WTC11 (cell line): ENCODE results near the gene NEDD4L. TPM values are rescaled to one million over a fixed set of nuclear protein-coding genes. Genes with fewer than 3 reads are reported as not detected.
A peak's percentile ranks its signal among the peaks of the same experiment; 100 is the strongest.

ENCODE experiments used
- ATAC-seq: fragments of 200-7000 bp; cut with Tn5 transposase; 2 replicates; pipeline ENCODE4 v1.10.0; 2021; ENCODE audit warnings: mild to moderate bottlenecking, moderate library complexity
- CTCF ChIA-PET: fragments of 300-600 bp; sonication (Branson Sonifier 250); formaldehyde crosslinking; loops from one replicate; lab custom pipeline; 2021; ENCODE audit warnings: antibody characterized with exemption; lab: Charles Lee
- POLR2A ChIA-PET: fragments of 350-600 bp; sonication (Branson Sonifier 250); formaldehyde crosslinking; loops from one replicate; lab custom pipeline; 2021; ENCODE audit warnings: antibody characterized with exemption; lab: Charles Lee
- DNase-seq: peaks from one replicate; pipeline ENCODE4 v3.0.0; 2021; ENCODE audit warnings: low spot score
- H3K27ac Mint-ChIP-seq: 2 replicates; pipeline ENCODE4 v1.8.0; 2021; ENCODE audit warnings: mixed read lengths
- H3K27me3 Mint-ChIP-seq: 2 replicates; pipeline ENCODE4 v1.8.0; 2021; ENCODE audit warnings: low read depth, mild to moderate bottlenecking, moderate library complexity, mixed read lengths
- H3K36me3 Mint-ChIP-seq: 2 replicates; pipeline ENCODE4 v1.8.0; 2021; ENCODE audit warnings: mixed read lengths
- H3K4me1 Mint-ChIP-seq: 2 replicates; pipeline ENCODE4 v1.8.0; 2022; ENCODE audit warnings: mixed read lengths
- H3K4me3 Mint-ChIP-seq: 2 replicates; pipeline ENCODE4 v1.8.0; 2021; ENCODE audit warnings: mild to moderate bottlenecking, moderate library complexity, mixed read lengths
- H3K9me3 Mint-ChIP-seq: 2 replicates; pipeline ENCODE4 v1.8.0; 2021; ENCODE audit warnings: mixed read lengths
- CBFB ChIP-seq: sonication (generic); formaldehyde crosslinking; IDR thresholded peaks from 2 replicates; pipeline ENCODE4 v1.8.1; 2022; ENCODE audit warnings: mild to moderate bottlenecking, low read depth, missing genetic modification reagents
- CREB1 ChIP-seq: sonication (generic); formaldehyde crosslinking; IDR thresholded peaks from 2 replicates; pipeline ENCODE4 v1.8.0; 2023; ENCODE audit warnings: mild to moderate bottlenecking, missing genetic modification reagents
- CREM ChIP-seq: sonication (generic); formaldehyde crosslinking; IDR thresholded peaks from 2 replicates; pipeline ENCODE4 v1.8.1; 2022; ENCODE audit warnings: mild to moderate bottlenecking, missing genetic modification reagents, moderate library complexity
- ELF4 ChIP-seq: sonication (generic); formaldehyde crosslinking; IDR thresholded peaks from 2 replicates; pipeline ENCODE4 v1.8.1; 2022; ENCODE audit warnings: low read depth, mild to moderate bottlenecking, moderate library complexity, missing genetic modification reagents
- EMX1 ChIP-seq: fragments of 250-450 bp; sonication (Bioruptor Pico); IDR thresholded peaks from 2 replicates; pipeline ENCODE4 v1.8.0; 2021; ENCODE audit warnings: mild to moderate bottlenecking
- ESRRA ChIP-seq: sonication (generic); formaldehyde crosslinking; IDR thresholded peaks from 2 replicates; pipeline ENCODE4 v1.8.1; 2022; ENCODE audit warnings: mild to moderate bottlenecking, missing genetic modification reagents, borderline replicate concordance
- GABPB1 ChIP-seq: sonication (generic); formaldehyde crosslinking; IDR thresholded peaks from 2 replicates; pipeline ENCODE4 v1.8.1; 2023; ENCODE audit warnings: mild to moderate bottlenecking, missing genetic modification reagents
- MXD4 ChIP-seq: fragments of 250-450 bp; sonication (Bioruptor Pico); IDR thresholded peaks from 2 replicates; pipeline ENCODE4 v1.8.0; 2021; ENCODE audit warnings: mild to moderate bottlenecking, moderate library complexity, borderline replicate concordance
- PRDM15 ChIP-seq: sonication (generic); formaldehyde crosslinking; IDR thresholded peaks from 2 replicates; pipeline ENCODE4 v1.8.0; 2022; ENCODE audit warnings: missing genetic modification reagents
- RORB ChIP-seq: fragments of 250-450 bp; sonication (Bioruptor Pico); IDR thresholded peaks from 2 replicates; pipeline ENCODE4 v1.9.0; 2021; ENCODE audit warnings: mild to moderate bottlenecking
- ZBTB21 ChIP-seq: sonication (generic); formaldehyde crosslinking; IDR thresholded peaks from 2 replicates; pipeline ENCODE4 v1.8.1; 2023; ENCODE audit warnings: mild to moderate bottlenecking, missing genetic modification reagents, borderline replicate concordance
- ZNF138 ChIP-seq: sonication (generic); formaldehyde crosslinking; conservative IDR thresholded peaks from 2 replicates; pipeline ENCODE4 v1.8.1; 2022; ENCODE audit warnings: mild to moderate bottlenecking, moderate library complexity, missing genetic modification reagents
- ZNF416 ChIP-seq: fragments of 250-450 bp; sonication (Bioruptor Pico); IDR thresholded peaks from 2 replicates; pipeline ENCODE4 v1.9.0; 2021; ENCODE audit warnings: mild to moderate bottlenecking, inconsistent platforms
- ZNF425 ChIP-seq: fragments of 250-450 bp; sonication (Bioruptor Pico); conservative IDR thresholded peaks from 2 replicates; pipeline ENCODE4 v1.9.0; 2021; ENCODE audit warnings: mild to moderate bottlenecking
- ZNF671 ChIP-seq: fragments of 250-450 bp; sonication (Bioruptor Pico); IDR thresholded peaks from 2 replicates; pipeline ENCODE4 v1.8.0; 2021; ENCODE audit warnings: mild to moderate bottlenecking
- total RNA-seq: library from RNA; stranded (reverse); gene quantifications from 3 replicates; pipeline ENCODE4 v1.2.3, GENCODE V29; 2021
- TF ChIP-seq, protein P1 (sequence below): sonication (generic); formaldehyde crosslinking; IDR thresholded peaks from 2 replicates; pipeline ENCODE4 v1.8.1; 2023; ENCODE audit warnings: mild to moderate bottlenecking, missing genetic modification reagents, moderate library complexity
- TF ChIP-seq, protein P2 (sequence below): fragments of 250-450 bp; sonication (Bioruptor Pico); IDR thresholded peaks from 2 replicates; pipeline ENCODE4 v1.8.0; 2021; ENCODE audit warnings: mild to moderate bottlenecking
- TF ChIP-seq, protein P3 (sequence below): sonication (generic); formaldehyde crosslinking; IDR thresholded peaks from 2 replicates; pipeline ENCODE4 v1.8.1; 2023; ENCODE audit warnings: mild to moderate bottlenecking, missing genetic modification reagents
- TF ChIP-seq, protein P4 (sequence below): sonication (generic); formaldehyde crosslinking; IDR thresholded peaks from 2 replicates; pipeline ENCODE4 v1.8.1; 2023; ENCODE audit warnings: mild to moderate bottlenecking, missing genetic modification reagents
- TF ChIP-seq, protein P5 (sequence below): sonication (generic); formaldehyde crosslinking; IDR thresholded peaks from 2 replicates; pipeline ENCODE4 v1.8.1; 2022; ENCODE audit warnings: low read depth, mild to moderate bottlenecking, moderate library complexity, missing genetic modification reagents, borderline replicate concordance

The NEDD4L gene
- total RNA-seq, 1 experiment from 2014 or later: 88.0 TPM

DNA sequence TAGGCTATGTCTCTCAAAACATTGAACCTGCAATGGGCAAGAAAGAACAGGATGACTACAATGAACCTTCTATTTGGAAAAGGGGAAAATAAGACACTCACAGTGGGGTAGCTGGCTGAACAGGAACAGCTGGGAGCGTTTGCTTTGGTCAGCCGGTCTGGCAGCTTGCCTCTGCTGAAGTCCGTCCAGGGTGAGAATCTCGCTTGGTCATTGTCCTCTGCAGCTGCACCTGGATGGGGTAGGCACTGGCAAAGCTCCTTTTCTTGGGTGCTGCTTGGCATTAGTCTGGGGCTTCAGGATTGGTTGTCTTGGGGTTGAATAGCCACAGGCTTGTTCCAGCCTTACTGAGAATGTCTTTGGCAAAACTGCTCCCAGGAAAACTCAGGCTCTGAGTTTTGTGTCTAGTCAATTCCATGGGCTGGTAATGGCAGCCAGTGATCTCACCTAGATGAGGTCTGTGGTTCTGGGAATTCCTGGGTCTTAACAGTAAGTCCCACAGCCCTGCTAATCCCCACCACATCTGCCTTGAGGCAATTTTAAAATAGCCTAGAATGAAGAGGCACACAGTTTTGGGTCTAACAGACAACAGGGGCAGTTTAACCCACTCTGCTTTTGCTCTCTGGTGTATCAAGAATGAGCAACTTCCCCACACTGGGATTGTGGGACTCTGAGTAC is 13.4 kb downstream of the NEDD4L start (continued):
- TF ChIP-seq ZNF425: no peak

DNA sequence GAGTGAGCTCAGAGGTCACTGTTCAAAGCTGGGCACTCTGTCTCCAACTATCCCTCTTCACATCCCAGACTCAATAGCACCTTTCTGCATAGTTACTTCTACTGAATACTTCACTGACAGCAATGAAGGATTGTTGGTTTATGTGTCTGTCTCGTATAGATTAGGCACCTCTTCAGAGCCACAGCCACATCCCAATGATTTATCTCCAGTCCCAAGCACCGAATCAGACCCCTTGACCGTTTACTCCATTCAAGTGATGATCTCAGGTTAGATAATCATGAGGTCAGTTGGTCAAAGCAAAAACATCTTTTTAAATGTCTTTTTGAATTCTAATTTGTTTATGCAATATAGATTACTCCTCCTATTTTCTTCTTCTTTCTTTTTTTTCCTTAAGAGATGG is 14.7 kb downstream of the NEDD4L start:
- ChIA-PET CTCF (interaction anchor here (0.6 kb wide), 1 partner anchor 23 kb away, joined by 4 read pairs; no protein-coding TSS in a partner anchor), POLR2A (no interaction called here)
- no peaks in the 10 kb centered on the region for H3K27me3 Mint-ChIP-seq
- peaks cover 28% of the 10 kb centered on the region for H3K4me1 Mint-ChIP-seq
- H3K36me3 Mint-ChIP-seq: peaks cover 7% of the 10 kb centered on the region
- no peak overlapping the region for H3K4me3 Mint-ChIP-seq
- peak overlapping the region; percentile 63 for H3K27ac Mint-ChIP-seq
- no peak for DNase-seq
- no peaks in the 10 kb centered on the region for H3K9me3 Mint-ChIP-seq
- TF ChIP-seq CREM (CRISPR knock-in tag) (no peak), ZNF416 (CRISPR knock-in tag) (no peak), GABPB1 (no peak), RORB (CRISPR knock-in tag) (no peak), MXD4 (no peak), ELF4 (CRISPR knock-in tag) (no peak), PRDM15 (CRISPR knock-in tag) (no peak), EMX1 (CRISPR knock-in tag) (no peak), CBFB (CRISPR knock-in tag) (no peak), ZNF671 (CRISPR knock-in tag) (no peak), CREB1 (CRISPR knock-in tag) (no peak), ZBTB21 (CRISPR knock-in tag) (no peak), ZNF138 (no peak), ESRRA (no peak)
- TF ChIP-seq, protein P1, sequence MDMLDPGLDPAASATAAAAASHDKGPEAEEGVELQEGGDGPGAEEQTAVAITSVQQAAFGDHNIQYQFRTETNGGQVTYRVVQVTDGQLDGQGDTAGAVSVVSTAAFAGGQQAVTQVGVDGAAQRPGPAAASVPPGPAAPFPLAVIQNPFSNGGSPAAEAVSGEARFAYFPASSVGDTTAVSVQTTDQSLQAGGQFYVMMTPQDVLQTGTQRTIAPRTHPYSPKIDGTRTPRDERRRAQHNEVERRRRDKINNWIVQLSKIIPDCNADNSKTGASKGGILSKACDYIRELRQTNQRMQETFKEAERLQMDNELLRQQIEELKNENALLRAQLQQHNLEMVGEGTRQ: no peak
- TF ChIP-seq, protein P2, sequence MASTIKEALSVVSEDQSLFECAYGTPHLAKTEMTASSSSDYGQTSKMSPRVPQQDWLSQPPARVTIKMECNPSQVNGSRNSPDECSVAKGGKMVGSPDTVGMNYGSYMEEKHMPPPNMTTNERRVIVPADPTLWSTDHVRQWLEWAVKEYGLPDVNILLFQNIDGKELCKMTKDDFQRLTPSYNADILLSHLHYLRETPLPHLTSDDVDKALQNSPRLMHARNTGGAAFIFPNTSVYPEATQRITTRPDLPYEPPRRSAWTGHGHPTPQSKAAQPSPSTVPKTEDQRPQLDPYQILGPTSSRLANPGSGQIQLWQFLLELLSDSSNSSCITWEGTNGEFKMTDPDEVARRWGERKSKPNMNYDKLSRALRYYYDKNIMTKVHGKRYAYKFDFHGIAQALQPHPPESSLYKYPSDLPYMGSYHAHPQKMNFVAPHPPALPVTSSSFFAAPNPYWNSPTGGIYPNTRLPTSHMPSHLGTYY: no peak
- TF ChIP-seq, protein P3, sequence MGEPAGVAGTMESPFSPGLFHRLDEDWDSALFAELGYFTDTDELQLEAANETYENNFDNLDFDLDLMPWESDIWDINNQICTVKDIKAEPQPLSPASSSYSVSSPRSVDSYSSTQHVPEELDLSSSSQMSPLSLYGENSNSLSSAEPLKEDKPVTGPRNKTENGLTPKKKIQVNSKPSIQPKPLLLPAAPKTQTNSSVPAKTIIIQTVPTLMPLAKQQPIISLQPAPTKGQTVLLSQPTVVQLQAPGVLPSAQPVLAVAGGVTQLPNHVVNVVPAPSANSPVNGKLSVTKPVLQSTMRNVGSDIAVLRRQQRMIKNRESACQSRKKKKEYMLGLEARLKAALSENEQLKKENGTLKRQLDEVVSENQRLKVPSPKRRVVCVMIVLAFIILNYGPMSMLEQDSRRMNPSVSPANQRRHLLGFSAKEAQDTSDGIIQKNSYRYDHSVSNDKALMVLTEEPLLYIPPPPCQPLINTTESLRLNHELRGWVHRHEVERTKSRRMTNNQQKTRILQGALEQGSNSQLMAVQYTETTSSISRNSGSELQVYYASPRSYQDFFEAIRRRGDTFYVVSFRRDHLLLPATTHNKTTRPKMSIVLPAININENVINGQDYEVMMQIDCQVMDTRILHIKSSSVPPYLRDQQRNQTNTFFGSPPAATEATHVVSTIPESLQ: no peak
- TF ChIP-seq, protein P4, sequence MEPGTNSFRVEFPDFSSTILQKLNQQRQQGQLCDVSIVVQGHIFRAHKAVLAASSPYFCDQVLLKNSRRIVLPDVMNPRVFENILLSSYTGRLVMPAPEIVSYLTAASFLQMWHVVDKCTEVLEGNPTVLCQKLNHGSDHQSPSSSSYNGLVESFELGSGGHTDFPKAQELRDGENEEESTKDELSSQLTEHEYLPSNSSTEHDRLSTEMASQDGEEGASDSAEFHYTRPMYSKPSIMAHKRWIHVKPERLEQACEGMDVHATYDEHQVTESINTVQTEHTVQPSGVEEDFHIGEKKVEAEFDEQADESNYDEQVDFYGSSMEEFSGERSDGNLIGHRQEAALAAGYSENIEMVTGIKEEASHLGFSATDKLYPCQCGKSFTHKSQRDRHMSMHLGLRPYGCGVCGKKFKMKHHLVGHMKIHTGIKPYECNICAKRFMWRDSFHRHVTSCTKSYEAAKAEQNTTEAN (CRISPR knock-in tag): no peak
- TF ChIP-seq, protein P5, sequence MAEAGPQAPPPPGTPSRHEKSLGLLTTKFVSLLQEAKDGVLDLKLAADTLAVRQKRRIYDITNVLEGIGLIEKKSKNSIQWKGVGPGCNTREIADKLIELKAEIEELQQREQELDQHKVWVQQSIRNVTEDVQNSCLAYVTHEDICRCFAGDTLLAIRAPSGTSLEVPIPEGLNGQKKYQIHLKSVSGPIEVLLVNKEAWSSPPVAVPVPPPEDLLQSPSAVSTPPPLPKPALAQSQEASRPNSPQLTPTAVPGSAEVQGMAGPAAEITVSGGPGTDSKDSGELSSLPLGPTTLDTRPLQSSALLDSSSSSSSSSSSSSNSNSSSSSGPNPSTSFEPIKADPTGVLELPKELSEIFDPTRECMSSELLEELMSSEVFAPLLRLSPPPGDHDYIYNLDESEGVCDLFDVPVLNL (CRISPR knock-in tag): no peak
- ATAC-seq: no peak
